VCaP (cell line): ENCODE results near the gene NLRP6.
"Not testable (repeated sequence)": the region's sequence is repeated elsewhere in the genome, so short reads cannot be mapped to it uniquely, and the experiment has no call there.

Experiments used
- H3K27ac ChIP-seq: fragments of 450-650 bp; 2 replicates; pipeline ENCODE4 v1.5.1; 2017
- TF ChIP-seq, protein P1 (sequence below): fragments of 450-650 bp; conservative IDR thresholded peaks from 2 replicates; pipeline ENCODE4 v1.5.1; 2017; ENCODE audit warnings: mild to moderate bottlenecking, moderate library complexity

The NLRP6 gene

DNA sequence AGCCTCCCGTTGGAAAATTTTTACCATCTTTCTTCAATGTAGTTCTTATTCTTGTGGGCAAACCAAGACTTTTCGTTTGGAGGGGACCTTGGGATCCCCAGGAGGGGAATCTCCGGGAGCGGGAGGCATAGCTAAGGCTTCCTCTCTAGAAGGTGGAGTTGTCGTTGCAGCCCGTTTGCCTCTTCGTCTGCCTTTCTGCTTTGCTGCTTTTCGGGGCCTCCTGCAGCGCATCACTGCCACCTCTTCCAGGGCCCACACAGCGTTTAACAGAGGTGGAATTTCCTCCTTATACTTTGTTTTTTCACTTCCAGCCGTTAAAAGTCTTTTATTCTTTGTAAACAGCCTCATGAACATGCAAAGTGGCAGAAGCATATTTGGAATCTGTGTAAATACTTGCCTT is 45.9 kb downstream of the NLRP6 start:
- TF ChIP-seq, protein P1, sequence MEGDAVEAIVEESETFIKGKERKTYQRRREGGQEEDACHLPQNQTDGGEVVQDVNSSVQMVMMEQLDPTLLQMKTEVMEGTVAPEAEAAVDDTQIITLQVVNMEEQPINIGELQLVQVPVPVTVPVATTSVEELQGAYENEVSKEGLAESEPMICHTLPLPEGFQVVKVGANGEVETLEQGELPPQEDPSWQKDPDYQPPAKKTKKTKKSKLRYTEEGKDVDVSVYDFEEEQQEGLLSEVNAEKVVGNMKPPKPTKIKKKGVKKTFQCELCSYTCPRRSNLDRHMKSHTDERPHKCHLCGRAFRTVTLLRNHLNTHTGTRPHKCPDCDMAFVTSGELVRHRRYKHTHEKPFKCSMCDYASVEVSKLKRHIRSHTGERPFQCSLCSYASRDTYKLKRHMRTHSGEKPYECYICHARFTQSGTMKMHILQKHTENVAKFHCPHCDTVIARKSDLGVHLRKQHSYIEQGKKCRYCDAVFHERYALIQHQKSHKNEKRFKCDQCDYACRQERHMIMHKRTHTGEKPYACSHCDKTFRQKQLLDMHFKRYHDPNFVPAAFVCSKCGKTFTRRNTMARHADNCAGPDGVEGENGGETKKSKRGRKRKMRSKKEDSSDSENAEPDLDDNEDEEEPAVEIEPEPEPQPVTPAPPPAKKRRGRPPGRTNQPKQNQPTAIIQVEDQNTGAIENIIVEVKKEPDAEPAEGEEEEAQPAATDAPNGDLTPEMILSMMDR: no peak
- no peak overlapping the region for H3K27ac ChIP-seq

DNA sequence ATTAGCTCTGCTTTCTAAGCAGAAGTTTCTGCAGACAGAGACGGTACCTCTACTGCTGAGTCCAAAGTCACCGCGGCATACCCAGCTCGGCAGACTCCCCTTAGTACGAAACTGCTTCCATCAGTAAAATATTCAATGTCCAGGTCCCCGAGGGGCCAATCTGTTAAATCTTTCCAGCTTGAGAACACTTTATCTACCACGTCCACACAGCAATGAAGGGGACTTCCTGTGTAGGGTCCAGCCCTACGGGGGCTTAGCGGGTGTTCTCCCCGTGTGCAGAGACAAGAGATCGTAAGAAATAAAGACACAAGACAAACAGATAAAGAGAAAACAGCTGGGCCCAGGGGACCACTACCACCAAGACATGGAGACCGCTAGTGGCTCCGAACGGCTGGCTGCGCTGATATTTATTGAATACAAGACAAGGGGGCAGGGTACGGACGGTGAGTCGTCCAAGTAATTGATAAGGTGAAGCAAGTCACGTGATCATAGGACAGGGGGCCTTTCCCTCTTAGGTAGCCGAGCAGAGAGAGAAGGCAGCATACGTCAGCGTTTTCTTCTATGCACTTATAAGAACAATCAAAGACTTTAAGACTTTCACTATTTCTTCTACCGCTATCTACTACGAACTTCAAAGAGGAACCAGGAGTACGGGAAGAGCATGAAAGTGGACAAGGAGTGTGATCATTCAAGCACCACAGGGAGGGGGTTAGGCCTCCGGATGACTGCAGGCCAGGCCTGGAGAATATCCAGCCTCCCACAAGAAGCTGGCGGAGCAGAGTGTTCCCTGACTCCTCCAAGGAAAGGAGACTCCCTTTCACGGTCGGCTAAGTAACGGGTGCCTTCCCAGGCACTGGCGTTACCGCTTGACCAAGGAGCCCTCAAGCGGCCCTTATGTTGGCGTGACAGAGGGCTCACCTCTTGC is 46.6 kb downstream of the NLRP6 start:
- H3K27ac ChIP-seq: not testable (repeated sequence)

DNA sequence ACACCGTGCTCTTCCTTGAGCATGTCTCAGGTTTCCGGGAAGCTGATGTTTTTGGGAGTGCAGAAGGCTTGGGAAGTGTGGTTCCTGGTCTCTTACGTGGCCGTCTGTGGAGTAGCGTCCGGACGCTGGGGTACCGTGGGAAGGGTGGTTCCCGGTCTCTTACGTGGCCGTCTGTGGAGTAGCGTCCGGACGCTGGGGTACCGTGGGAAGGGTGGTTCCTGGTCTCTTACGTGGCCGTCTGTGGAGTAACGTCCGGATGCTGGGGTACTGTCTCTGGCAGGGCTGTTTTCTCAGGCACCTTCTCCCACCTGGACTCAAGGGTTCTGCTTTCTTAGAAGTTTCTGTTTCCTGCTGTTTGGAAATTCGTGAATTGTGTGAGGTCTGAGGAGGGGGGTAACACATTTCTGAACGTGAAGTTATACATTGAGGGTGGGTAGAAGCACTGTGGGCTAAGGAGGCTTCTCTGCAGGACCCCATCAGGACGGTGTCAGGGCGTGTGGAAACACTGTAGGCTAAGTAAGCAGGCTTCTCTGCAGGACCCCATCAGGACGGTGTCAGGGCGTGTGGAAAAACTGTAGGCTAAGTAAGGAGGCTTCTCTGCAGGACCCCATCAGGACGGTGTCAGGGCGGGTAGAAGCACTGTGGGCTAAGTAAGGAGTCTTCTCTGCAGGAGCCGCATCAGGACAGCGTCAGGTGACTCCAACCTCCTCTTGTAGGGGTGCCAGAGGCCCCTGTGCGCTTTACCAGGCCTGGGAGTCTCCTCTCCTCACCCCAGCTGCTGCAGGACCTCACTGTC is 47.8 kb downstream of the NLRP6 start:
- H3K27ac ChIP-seq: no peak overlapping the region
- TF ChIP-seq, protein P1: no peak

DNA sequence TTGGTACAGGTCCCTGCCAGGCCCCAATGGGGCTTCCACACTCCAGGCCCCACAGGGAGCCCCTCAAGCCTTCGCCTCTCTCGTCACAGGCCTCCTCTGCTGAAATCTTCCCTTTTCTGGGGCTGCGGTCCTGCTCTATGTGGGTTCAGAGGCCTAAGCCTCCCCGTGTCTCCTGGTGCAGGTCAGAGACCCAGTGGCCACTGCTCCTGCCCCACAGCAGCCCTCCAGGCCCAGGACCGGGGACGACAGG is 48.3 kb downstream of the NLRP6 start:
- TF ChIP-seq, protein P1: no peak
- no peak overlapping the region for H3K27ac ChIP-seq

DNA sequence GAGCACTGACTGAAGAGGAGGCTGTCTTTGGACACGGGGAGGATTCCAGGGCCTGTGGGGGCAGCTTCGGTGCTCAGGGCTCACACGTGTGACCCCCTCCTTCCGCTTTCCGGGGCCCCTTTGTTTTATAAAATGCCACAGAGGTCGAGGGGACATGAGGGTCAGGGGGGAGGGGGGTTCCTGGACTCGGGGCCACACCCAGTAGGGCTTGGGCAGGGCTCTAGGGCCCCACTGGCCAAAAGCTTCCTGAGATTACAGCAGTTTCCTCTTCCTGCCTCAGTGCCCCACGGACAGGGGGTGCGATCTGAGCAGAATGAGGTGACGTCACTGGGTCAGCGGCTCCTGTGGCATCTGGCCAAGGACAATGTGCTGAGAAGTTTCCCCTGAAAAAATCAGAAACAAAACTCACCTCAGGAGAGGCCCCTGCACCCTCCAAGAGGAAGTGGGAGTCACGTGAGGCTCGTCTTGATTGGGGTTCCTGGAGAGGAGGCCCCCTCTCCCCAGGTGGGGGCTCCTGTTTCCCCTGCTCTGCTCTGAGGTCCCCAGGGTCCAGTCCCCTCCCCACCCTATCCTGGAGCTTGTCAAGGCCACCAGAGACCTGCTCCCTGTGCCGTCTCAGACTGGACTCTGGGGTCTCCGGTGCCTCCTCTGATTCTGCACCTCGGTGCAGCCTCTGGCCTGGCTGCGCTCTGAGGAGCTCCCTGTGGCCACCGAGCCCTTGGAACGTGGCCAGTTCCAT is 48.8 kb downstream of the NLRP6 start:
- TF ChIP-seq, protein P1: no peak
- H3K27ac ChIP-seq: no peak overlapping the region

DNA sequence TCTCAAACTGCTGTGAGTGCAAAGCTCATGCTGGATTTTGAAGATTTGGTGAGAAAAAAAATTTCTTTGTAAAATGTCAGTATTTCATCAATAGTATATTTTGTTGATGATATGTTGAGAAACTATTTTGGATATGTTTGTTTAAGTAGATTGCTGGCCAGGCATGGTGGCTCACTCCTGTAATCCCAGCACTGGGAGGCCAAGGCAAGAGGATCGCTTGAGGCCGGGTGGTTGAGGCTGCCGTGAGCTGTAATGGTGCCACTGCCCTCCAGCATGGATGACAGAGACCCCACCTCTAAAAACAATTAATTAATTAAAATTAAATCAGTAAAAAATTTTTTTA is 49.3 kb downstream of the NLRP6 start:
- H3K27ac ChIP-seq: no peak overlapping the region
- TF ChIP-seq, protein P1: no peak

DNA sequence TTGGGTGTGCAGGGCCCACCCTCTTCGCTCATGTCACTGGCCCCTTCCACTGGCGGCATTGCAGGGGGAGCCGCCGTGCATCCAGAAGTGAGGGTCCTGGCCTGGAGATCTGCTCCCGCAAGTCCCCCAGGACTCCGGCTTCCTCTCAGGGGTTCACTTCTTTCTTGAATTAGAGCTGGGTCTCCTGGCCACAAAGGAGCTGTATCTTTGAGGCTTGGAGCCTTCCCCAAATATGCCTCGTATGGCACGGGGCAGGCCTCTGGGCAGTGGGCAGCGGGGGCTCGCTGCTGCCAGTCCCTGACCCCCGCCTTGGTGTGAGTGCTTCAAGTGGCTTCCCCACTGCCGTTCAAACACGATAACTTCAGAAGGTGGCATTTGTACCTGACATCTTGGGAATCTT is 49.8 kb downstream of the NLRP6 start:
- no peak overlapping the region for H3K27ac ChIP-seq

DNA sequence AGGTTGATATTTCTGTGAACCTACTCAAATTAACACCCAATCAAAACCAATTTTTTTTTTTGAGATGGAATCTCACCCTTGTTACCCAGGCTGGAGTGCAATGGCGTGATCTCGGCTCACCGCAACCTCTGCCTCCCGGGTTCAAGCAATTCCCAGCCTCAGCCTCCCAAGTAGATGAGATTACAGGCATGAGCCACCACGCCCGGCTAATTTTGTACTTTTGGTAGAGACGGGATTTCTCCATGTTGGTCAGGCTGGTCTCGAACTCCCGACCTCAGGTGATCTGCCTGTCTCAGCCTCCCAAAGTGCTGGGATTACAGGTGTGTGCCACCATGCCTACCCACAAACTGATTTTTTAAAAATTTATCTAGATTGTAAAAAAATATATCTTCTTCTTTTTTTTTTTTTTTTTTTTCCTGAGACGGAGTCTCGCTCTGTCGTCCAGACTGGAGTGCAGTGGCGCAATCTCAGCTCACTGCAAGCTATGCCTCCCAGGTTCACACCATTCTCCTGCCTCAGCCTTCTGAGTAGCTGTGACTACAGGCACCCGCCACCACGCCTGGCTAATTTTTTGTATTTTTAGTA is 50.4 kb downstream of the NLRP6 start:
- not testable (repeated sequence) for H3K27ac ChIP-seq

More for the DNA sequence above, 49.8 kb downstream of the NLRP6 start:
- TF ChIP-seq, protein P1: no peak
